ENCODE measurements around the gene TOPBP1.

The TOPBP1 gene

DNA sequence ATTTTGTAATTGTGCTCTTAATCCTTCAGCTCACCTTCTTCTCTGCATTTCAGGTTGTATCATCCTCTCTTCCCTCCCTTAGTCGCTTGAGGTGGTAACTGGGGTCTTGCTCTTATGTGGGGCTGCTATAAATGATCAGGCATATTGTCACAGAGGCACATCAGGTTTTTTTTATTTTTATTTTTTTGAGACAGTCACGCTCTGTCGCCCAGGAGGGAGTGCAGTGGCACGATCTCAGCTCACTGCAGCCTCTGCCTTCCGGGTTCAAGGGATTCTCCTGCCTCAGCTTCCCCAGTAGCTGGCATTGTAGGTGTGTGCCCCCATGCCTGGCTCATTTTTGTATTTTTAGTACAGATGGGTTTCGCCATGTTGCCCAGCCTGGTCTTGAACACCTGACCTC lies 78.3 kb downstream of the TOPBP1 start:
- H3K4me3 ChIP-seq (ENCODE audit: low read depth, low read length) = no peak overlapping the region
- H3K36me3 ChIP-seq (ENCODE audit: control insufficient read depth, insufficient read depth, low read length) = no peaks in the 10 kb centered on the region
- H2AFZ ChIP-seq = no peak overlapping the region
- H3K27me3 ChIP-seq (ENCODE audit: control insufficient read depth, insufficient read depth, low read length) = no peaks in the 10 kb centered on the region
- no peak overlapping the region for H3K9ac ChIP-seq
- peaks cover 18% of the 10 kb centered on the region for H3K79me2 ChIP-seq
- TF ChIP-seq, protein P1, sequence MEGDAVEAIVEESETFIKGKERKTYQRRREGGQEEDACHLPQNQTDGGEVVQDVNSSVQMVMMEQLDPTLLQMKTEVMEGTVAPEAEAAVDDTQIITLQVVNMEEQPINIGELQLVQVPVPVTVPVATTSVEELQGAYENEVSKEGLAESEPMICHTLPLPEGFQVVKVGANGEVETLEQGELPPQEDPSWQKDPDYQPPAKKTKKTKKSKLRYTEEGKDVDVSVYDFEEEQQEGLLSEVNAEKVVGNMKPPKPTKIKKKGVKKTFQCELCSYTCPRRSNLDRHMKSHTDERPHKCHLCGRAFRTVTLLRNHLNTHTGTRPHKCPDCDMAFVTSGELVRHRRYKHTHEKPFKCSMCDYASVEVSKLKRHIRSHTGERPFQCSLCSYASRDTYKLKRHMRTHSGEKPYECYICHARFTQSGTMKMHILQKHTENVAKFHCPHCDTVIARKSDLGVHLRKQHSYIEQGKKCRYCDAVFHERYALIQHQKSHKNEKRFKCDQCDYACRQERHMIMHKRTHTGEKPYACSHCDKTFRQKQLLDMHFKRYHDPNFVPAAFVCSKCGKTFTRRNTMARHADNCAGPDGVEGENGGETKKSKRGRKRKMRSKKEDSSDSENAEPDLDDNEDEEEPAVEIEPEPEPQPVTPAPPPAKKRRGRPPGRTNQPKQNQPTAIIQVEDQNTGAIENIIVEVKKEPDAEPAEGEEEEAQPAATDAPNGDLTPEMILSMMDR (IDR thresholded peaks at IDR 0.05) = no peak
- H3K27ac ChIP-seq = no peak overlapping the region
- H3K4me1 ChIP-seq = peaks cover 11% of the 10 kb centered on the region
- no peaks in the 10 kb centered on the region for H3K9me3 ChIP-seq (ENCODE audit: control insufficient read depth, low read length)
- no peak overlapping the region for H3K4me2 ChIP-seq (ENCODE audit: low read length)

DNA sequence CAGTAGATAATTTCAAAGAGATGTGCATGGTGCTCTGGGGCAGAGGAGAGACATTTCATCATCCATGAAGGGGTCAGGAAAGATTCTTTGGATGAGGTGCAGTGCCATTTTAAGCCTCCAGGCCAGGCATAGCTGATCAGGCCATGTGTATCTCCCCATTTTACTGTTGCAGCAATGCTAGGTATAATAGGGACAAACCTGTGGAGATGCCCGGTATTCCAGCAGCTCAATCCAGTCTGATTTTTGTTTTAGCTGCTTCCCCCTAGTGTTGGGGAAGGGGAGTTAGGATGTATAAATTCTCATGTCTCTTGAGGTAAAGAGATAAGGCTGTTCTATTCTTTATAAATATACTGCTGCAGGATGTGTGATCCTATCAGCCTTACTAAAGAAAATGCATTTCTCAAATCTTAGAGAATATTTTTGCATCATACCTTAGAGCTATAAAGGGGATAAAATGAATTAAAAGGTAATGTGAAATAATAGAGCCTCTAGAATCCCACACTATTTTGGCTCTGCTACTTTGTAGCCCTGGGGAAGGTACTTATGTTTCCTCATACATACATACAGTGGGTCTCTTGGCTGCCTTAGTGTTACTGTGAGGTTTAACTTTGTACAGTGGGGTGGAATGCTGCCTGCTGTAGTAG lies 83.1 kb downstream of the TOPBP1 start:
- Histone ChIP-seq H3K79me2 (peaks cover 45% of the 10 kb centered on the region), H3K27me3 (ENCODE audit: control insufficient read depth, insufficient read depth, low read length) (no peaks in the 10 kb centered on the region), H3K9me3 (ENCODE audit: control insufficient read depth, low read length) (no peaks in the 10 kb centered on the region), H3K4me3 (ENCODE audit: low read depth, low read length) (no peak overlapping the region), H3K27ac (no peak overlapping the region), H3K4me1 (peaks cover 14% of the 10 kb centered on the region), H2AFZ (no peak overlapping the region), H3K36me3 (ENCODE audit: control insufficient read depth, insufficient read depth, low read length) (no peaks in the 10 kb centered on the region), H3K9ac (no peak overlapping the region), H3K4me2 (ENCODE audit: low read length) (peak overlapping the region; percentile 27)
- TF ChIP-seq, protein P1 (IDR thresholded peaks at IDR 0.05) = peak; percentile 53

DNA sequence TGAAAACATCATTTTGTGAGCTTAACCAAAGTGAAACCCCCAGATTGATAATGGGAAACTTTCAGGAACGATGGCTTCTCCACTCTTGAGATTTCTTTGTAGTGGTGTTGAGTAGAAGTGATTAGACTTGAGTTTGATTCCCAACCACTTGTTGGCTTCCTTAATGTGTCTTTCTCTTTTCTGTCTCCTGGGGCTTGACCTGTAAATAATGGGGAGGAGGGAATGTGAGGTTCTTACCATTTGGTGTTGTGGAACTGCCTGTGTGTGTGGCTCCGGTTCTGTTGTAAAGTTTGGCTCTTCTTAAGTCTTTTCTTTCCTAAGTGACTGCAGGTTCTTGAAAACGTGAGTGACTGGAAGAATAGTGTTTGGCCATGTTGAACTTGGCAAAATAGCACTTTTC lies 85.6 kb downstream of the TOPBP1 start:
- Histone ChIP-seq H3K9me3 (ENCODE audit: control insufficient read depth, low read length) (no peaks in the 10 kb centered on the region), H3K4me2 (ENCODE audit: low read length) (peak overlapping the region; percentile 72), H2AFZ (no peak overlapping the region), H3K36me3 (ENCODE audit: control insufficient read depth, insufficient read depth, low read length) (no peaks in the 10 kb centered on the region), H3K27me3 (ENCODE audit: control insufficient read depth, insufficient read depth, low read length) (no peaks in the 10 kb centered on the region), H3K9ac (no peak overlapping the region), H3K4me3 (ENCODE audit: low read depth, low read length) (peak overlapping the region; percentile 29), H3K27ac (no peak overlapping the region), H3K4me1 (peaks cover 19% of the 10 kb centered on the region), H3K79me2 (peaks cover 42% of the 10 kb centered on the region)
- TF ChIP-seq, protein P1 (IDR thresholded peaks at IDR 0.05) = no peak

- no peaks in the 10 kb centered on the region for H3K27me3 ChIP-seq (ENCODE audit: control insufficient read depth, insufficient read depth, low read length)
- H3K9me3 ChIP-seq (ENCODE audit: control insufficient read depth, low read length) = no peaks in the 10 kb centered on the region
- peak overlapping the region; percentile 62 for H3K9ac ChIP-seq
- TF ChIP-seq, protein P1 (IDR thresholded peaks at IDR 0.05) = no peak
- H3K79me2 ChIP-seq = peaks cover 33% of the 10 kb centered on the region
- H3K27ac ChIP-seq = peak overlapping the region; percentile 87
- H3K36me3 ChIP-seq (ENCODE audit: control insufficient read depth, insufficient read depth, low read length) = no peaks in the 10 kb centered on the region
- no peak overlapping the region for H2AFZ ChIP-seq
- H3K4me2 ChIP-seq (ENCODE audit: low read length) = peak overlapping the region; percentile 72
- peak overlapping the region; percentile 82 for H3K4me3 ChIP-seq (ENCODE audit: low read depth, low read length)
- peaks cover 19% of the 10 kb centered on the region for H3K4me1 ChIP-seq
These were observed 86.7 kb downstream of the TOPBP1 start for GRCh38 chr3:133575086-133575485.
